HG03060 (cell line): ENCODE data around the gene LIMK2.
"Not testable (repeated sequence)": the region's sequence is repeated elsewhere in the genome, so short reads cannot be mapped to it uniquely, and the experiment has no call there.

Experiments used
- ATAC-seq: cut with Tn5 transposase; IDR thresholded peaks from one replicate; pipeline ENCODE4 v1.9.1; 2021; ENCODE audit warnings: low read depth, moderate number of reproducible peaks; ENCODE audit not compliant: unreplicated experiment

LIMK2 gene

GRCh38 chr22:31241936-31242335 is 29.8 kb downstream of the LIMK2 start:
- no peak for ATAC-seq

DNA sequence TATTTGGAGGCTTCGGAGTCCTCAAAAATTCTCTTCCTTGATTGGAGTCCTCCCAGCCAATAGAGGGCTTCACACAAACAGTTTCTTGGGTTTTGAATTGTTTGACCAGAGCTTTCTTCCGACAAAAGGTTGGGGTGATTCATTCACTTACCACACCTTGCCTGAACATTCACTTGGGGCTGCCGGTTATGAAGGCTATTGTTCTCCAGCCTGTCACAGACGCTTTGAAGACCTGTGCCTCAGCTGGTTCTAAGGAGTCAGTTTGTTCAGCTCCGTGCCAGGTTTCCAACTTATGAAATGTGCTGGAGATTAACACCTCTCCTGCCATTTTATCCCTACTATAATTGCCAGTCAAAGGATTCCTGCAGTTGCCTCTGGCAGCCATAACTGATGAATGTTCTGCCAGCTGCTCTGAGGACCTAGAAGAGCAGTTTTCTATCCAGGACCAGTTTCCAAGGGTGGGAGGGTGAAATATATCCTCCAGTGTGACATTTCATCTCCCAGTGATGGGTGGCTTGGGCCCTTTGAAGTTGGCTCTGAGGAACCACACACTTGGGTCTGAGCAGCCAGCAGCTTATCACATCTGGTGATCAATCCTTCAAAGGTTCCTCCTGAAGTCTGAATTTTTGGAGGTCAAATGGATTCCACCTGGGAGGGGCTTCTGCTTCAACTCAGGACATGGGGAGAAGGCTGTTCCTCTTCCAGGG is 31.4 kb downstream of the LIMK2 start:
- no peak for ATAC-seq

DNA sequence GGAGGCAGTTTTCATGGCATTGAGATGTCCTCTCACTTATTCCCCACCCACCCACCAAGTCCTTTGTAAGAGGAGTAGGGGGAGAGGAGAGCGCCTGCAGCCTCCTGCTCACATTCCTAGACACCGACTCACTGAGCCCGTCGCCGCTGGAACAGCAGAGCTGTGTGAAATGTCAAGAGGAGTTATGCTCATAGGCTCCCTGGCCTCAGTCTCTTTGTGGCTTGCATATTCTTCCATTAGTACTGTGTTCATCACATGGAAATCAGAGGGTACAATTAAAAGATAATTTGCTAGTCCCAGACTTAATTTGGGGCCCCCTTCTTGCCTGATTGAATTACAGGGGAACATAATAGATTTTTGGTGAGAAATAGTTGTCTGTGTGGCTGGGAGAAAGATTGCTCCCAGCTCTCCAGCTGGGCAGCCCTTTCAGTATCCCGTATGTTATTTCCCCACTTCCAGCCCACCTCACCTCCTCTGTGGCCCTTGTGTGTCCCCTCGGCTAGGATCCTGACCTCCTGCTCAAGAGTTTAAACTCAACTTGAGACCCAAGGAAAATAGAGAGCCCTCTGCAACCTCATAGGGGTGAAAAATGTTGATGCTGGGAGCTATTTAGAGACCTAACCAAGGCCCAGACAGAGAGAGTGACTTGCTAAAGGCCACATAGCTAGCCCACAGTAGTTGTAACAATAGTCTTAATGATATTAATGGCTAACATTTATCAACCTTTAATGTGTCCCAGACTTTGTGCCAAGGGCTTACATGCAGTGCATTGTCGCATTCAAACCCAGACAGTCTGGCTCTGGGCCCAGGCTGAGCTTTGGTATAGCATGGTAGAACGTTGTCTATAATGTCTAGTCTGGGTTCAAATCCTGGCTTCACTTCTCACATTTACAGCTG is 32.2 kb downstream of the LIMK2 start:
- ATAC-seq, result no peak

DNA sequence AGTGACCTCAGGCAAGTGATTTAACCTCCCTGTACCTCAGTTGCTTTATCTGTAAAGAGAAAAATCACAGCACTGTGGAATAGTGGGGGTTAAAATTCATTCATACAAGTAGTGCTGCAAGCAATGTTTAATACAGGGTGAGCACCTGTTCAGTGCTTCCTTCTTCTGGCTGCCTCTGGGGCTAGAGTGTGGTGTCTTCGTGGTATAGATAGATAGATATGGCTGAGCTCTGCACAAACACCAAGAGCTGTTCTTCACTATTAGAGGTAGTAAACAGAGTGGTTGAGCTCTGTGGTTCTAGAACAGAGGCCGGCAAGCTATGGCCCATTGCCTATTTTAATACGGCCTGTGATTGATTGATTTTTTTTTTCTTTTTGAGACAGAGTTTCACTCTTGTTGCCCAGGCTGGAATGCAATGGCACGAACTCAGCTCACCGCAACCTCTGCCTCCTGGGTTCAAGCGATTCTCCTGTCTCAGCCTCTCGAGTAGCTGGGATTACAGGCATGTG is 32.9 kb downstream of the LIMK2 start:
- no peak for ATAC-seq

GRCh38 chr22:31245998-31246397 is 33.9 kb downstream of the LIMK2 start:
- not testable (repeated sequence) for ATAC-seq

DNA sequence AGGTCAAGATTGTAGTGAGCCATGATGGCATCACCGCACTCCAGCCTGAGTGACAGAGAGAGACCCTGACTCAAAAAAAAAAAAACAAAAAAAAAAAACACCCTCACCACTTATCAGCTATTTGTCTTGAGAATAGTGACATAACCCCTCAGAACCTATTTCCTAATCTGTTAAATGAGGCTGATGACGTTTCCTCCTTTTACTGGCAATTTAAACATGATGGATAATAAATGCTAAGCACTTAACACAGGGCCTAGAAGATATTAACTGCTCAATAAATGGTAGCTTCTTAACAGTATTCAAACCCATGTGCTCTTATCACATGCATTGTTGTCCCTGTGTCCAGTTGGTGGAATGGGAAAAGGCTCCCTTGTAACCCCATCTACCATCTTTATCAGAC is 34.6 kb downstream of the LIMK2 start:
- no peak for ATAC-seq

DNA sequence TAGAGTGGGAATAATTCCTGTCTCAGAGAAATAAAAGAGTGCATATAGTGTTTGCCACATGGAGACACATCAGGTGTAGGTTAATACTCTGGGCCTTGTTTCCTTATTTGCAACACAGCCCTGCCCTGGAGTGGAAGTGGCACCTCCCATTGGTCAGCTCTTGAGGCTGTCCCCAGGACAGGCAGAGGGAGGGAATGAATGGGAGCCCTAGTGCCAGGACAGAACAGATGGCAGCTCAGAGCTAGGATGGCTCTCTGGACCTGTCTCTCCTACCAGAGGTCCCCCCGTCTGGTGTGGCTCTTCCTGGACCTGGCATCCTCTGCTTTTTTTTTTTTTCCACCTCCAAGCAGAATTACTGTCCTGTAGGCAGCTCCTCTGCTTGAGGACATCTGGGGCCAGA is 35.6 kb downstream of the LIMK2 start:
- no peak for ATAC-seq

DNA sequence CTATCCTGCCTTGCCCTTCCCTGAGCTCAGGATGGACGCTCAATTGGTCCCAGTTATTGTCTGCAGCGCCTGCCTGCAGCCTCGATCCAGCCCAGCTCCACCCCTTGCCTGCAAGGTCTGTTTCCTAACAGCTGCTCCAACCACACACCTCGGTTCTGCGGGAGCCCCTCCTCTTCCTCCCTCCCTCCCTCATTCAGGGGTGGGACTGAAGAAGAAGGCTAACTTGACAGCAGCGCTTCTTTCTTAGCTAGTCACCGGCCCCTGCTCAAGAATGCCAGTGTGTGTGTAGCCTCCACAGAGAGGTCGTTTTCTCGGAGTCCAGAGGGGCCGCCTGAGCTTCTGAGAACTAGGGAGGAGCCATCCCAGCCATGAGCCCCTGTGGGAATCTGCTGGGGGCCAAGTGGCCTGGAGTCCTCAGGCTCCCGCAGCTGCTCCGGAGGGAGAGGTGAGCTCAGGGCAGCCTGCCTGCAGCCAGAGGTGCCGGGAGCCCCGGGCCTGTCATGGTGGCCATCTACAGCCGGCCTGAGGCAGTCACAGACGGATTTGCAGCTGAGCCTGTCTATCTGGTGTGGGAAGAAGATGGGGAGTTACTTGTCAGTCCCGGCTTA is 36.1 kb downstream of the LIMK2 start:
- ATAC-seq, result no peak

DNA sequence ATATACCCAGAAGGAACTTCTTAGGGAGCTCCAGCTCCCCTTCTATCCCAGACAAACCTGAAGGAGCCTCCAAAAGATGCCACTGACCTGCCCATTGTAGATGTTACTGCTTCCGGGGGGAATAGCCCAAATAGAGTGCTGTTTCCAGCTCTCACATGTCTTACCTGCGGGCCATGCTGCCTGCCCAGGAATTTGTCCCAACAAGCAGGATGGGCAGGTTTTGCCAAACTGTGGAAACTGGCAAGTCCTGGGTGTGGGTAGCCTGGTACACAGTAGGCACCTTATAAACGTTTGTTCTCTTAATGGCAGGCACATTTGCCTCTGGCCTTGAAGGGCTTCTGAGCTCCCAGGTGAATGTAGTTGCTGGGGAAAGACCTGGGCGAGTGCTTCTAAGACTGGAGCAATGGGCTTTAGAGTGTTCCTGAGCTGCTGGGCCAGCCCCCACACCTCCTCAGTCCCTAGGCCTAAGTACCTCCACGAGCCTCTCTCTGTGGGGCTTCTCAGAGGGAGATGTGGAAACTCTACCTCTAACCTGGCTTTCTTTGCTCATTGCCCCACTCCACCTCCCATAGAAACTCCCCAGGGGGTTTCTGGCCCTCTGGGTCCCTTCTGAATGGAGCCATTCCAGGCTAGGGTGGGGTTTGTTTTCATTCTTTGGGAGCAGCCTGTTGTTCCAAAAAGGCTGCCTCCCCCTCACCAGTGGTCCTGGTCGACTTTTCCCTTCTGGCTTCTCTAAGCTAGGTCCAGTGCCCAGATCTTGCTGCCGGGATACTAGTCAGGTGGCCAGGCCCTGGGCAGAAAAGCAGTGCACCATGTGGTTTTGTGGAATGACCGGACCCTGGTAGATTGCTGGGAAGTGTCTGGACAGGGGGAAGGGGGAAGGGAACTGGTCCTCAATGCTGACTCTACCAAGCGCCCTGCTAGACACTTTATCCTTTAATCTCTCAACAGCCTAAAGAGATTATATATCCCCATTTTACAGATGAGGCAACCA is 37.2 kb downstream of the LIMK2 start:
- ATAC-seq, result no peak

GRCh38 chr22:31250740-31251600 is 38.9 kb downstream of the LIMK2 start:
- no peak for ATAC-seq

- ATAC-seq, result no peak
These were observed 41.9 kb downstream of the LIMK2 start for GRCh38 chr22:31253949-31254348.

- ATAC-seq, result no peak
These were observed 47.8 kb downstream of the LIMK2 start for GRCh38 chr22:31259798-31260473.

DNA sequence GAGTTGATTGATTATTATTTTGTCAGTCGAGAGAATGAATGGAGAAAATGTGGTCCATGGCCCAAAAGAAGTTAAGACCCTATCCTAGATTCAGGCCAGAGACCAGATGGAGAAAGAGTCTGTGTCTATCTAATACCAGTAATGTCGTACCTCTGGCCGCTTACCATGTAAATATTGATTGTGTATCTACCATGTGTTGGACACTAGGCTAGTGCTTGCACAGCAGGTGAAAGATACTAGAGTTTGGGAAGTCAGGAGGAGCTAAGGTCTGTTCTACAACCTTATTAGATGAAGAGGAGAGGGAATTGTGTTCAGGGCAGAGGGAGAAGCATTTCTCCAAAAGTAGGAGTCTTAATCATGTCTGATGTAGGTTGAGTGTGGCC is 48.4 kb downstream of the LIMK2 start:
- ATAC-seq, result no peak

DNA sequence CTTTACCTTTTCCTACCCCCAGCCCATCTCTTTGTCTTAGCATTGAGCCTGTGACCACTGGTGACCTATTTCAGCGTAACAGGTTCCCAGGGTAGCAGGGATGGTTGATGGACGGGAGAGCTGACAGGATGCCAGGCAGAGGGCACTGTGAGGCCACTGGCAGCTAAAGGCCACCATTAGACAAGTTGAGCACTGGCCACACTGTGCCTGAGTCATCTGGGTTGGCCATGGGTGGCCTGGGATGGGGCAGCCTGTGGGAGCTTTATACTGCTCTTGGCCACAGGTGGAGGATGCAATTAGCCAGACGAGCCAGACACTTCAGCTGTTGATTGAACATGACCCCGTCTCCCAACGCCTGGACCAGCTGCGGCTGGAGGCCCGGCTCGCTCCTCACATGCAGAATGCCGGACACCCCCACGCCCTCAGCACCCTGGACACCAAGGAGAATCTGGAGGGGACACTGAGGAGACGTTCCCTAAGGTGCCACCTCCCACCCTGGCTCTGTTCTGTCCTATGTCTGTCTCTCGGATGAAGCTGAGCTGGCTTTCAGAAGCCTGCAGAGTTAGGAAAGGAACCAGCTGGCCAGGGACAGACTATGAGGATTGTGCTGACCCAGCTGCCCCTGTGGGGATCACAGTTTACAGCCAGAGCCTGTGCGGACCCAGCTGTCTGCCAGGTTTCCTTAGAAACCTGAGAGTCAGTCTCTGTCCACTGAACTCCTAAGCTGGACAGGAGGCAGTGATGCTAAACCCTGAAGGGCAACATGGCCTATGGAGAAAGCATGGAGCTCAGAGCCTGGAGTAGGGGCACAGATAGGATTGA is 50.4 kb downstream of the LIMK2 start:
- ATAC-seq, result no peak

GRCh38 chr22:31263896-31264640 is 52.0 kb downstream of the LIMK2 start:
- ATAC-seq, result no peak

DNA sequence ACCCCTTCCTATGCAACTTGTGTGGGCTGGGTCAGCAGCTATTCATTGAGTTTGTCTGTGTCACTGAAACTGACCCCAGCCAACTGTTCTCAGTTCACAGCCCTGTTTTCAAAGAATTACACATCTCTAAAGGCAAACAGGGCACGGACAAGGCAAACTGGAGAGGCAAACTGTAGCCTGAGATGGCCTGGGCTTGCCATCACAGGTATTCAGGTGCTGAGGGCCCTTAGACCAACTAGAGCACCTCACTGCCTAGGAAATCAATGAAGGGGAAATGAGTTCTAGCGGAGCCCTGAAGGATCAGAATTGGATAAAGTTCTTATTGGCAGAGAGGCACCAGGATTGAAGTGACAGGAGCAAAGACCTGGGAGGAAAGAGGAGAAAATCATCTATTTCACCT is 56.2 kb downstream of the LIMK2 start:
- no peak for ATAC-seq
